ENCODE results near the gene MEF2A. TPM values are rescaled to one million over a fixed set of nuclear protein-coding genes. Genes with fewer than 3 reads are reported as not detected.

The MEF2A gene
- total RNA-seq, 1 donor from 2014 or later: 71.7 TPM

GRCh38 chr15:99706557-99707303 lies 140.9 kb downstream of the MEF2A start:
- DNase-seq: no peak

GRCh38 chr15:99707473-99708270 lies 141.9 kb downstream of the MEF2A start:
- peak; percentile 62 for DNase-seq

GRCh38 chr15:99708563-99708962 lies 142.8 kb downstream of the MEF2A start:
- DNase-seq: no peak

GRCh38 chr15:99709243-99709986 lies 143.6 kb downstream of the MEF2A start:
- DNase-seq: no peak

GRCh38 chr15:99711625-99712024 lies 145.8 kb downstream of the MEF2A start:
- DNase-seq: peak; percentile 42

GRCh38 chr15:99712415-99712814 lies 146.6 kb downstream of the MEF2A start:
- no peak for DNase-seq

- peak; percentile 61 for DNase-seq
These were observed 150.8 kb downstream of the MEF2A start for GRCh38 chr15:99716540-99717095.

GRCh38 chr15:99717161-99718009 lies 151.6 kb downstream of the MEF2A start:
- peak; percentile 85 for DNase-seq

GRCh38 chr15:99718421-99718820 lies 152.6 kb downstream of the MEF2A start:
- no peak for DNase-seq

- DNase-seq: no peak
These were observed 153.3 kb downstream of the MEF2A start for GRCh38 chr15:99719096-99719541.

- no peak for DNase-seq
These were observed 154.7 kb downstream of the MEF2A start for GRCh38 chr15:99720533-99720932.

GRCh38 chr15:99721104-99721778 lies 155.5 kb downstream of the MEF2A start:
- no peak for DNase-seq

GRCh38 chr15:99721896-99722295 lies 156.1 kb downstream of the MEF2A start:
- DNase-seq: no peak

- DNase-seq: no peak
These were observed 156.6 kb downstream of the MEF2A start for GRCh38 chr15:99722406-99722805.

GRCh38 chr15:99726333-99726732 lies 160.5 kb downstream of the MEF2A start:
- DNase-seq: no peak

- no peak for DNase-seq
These were observed 161.5 kb downstream of the MEF2A start for GRCh38 chr15:99727330-99727729.

- DNase-seq: no peak
These were observed 161.9 kb downstream of the MEF2A start for GRCh38 chr15:99727733-99728132.

- no peak for DNase-seq
These were observed 163.1 kb downstream of the MEF2A start for GRCh38 chr15:99728916-99729315.

- no peak for DNase-seq
These were observed 163.5 kb downstream of the MEF2A start for GRCh38 chr15:99729327-99729726.

GRCh38 chr15:99729920-99730319 lies 164.1 kb downstream of the MEF2A start:
- peak; percentile 49 for DNase-seq
